ENCODE data around the gene RNU6-7.

RNU6-7 gene

DNA sequence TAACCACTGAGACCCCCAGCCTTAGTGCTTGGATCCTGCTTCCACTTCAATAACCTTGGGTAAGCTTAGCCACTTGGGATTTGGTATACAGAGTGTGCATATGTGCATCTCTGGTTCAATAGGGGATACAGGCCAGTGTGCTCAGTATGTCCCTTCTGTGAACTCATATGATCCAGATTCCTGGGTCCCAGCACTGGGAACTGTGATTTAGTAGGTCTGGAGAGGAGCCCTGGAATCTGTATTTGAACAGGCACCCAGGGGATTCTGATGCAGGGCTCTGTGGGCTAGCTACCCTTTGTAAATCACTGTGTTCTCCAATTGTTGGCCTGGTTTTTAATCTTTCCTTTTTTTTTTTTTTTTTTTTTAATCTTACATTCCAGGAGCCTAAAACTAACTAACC is 11.0 kb downstream of the RNU6-7 start:
- Histone ChIP-seq H3K36me3 (ENCODE audit: control insufficient read depth, insufficient read depth, low read length) (no peaks in the 10 kb centered on the region), H3K4me3 (replicated peaks; ENCODE audit: low read depth, low read length) (no peak overlapping the region), H3K27me3 (replicated peaks; ENCODE audit: control insufficient read depth, insufficient read depth, low read length) (no peaks in the 10 kb centered on the region)
- no peak for DNase-seq (ENCODE audit: extremely low read depth, insufficient read length)
- TF ChIP-seq, protein P1, sequence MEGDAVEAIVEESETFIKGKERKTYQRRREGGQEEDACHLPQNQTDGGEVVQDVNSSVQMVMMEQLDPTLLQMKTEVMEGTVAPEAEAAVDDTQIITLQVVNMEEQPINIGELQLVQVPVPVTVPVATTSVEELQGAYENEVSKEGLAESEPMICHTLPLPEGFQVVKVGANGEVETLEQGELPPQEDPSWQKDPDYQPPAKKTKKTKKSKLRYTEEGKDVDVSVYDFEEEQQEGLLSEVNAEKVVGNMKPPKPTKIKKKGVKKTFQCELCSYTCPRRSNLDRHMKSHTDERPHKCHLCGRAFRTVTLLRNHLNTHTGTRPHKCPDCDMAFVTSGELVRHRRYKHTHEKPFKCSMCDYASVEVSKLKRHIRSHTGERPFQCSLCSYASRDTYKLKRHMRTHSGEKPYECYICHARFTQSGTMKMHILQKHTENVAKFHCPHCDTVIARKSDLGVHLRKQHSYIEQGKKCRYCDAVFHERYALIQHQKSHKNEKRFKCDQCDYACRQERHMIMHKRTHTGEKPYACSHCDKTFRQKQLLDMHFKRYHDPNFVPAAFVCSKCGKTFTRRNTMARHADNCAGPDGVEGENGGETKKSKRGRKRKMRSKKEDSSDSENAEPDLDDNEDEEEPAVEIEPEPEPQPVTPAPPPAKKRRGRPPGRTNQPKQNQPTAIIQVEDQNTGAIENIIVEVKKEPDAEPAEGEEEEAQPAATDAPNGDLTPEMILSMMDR (IDR thresholded peaks at IDR 0.05; ENCODE audit: insufficient read depth, low read length, poor library complexity, severe bottlenecking), result no peak

DNA sequence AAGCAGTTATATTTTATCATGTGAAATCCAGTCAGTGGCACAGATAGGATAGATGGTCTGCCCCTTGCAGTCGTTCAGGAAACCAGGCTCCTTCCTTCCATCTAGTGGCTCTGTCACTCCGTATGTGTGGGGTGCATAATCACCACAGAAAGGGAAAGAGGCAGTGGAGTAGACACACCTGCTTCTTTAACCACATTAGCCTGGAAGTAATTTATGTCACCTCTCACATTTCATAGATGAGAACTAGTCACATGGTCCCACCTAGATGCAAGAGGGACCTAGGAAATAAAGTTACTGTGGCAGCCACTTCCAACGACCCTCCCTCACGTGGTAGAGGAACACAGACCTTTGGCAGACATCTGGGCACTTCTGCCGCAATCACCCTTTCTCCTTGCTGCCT is 15.5 kb downstream of the RNU6-7 start:
- Histone ChIP-seq H3K36me3 (ENCODE audit: control insufficient read depth, insufficient read depth, low read length) (no peaks in the 10 kb centered on the region), H3K27me3 (replicated peaks; ENCODE audit: control insufficient read depth, insufficient read depth, low read length) (no peaks in the 10 kb centered on the region), H3K4me3 (replicated peaks; ENCODE audit: low read depth, low read length) (no peak overlapping the region)
- TF ChIP-seq, protein P1 (IDR thresholded peaks at IDR 0.05; ENCODE audit: insufficient read depth, low read length, poor library complexity, severe bottlenecking), result no peak
- no peak for DNase-seq (ENCODE audit: extremely low read depth, insufficient read length)

DNA sequence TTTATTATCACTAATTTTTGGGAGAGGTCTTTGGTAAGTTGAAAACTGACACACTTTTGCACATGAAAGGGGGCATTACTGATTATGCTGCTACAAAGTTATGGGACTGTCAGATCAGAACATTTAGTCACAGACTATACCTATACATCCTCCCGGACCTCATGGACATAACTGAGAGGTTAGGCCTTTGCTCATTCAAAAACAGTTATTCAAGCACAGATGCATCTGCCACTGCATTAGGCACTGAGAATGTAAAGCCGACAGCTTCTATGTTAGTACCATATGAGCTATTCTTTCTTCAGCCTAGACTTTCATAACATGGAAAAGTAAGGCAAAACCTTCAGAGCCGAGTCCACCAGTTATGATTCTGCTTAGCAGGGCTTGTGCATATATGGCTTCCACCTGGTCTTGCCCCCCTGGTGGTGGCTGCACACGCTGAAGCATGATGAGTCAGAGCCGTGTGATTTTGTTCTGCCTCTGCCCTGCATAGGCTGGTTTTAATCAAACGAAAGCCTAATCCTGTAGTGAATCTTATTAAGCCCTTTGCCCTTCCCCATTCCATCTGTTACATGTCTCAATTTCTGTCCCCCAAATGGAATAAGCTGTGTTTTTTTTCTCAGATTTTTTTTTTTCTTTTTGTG is 23.0 kb downstream of the RNU6-7 start:
- TF ChIP-seq, protein P1 (IDR thresholded peaks at IDR 0.05; ENCODE audit: insufficient read depth, low read length, poor library complexity, severe bottlenecking), result peak; percentile 27
- no peaks in the 10 kb centered on the region for H3K27me3 ChIP-seq (replicated peaks; ENCODE audit: control insufficient read depth, insufficient read depth, low read length)
- no peak overlapping the region for H3K4me3 ChIP-seq (replicated peaks; ENCODE audit: low read depth, low read length)
- DNase-seq (ENCODE audit: extremely low read depth, insufficient read length), result no peak
- no peaks in the 10 kb centered on the region for H3K36me3 ChIP-seq (ENCODE audit: control insufficient read depth, insufficient read depth, low read length)

DNA sequence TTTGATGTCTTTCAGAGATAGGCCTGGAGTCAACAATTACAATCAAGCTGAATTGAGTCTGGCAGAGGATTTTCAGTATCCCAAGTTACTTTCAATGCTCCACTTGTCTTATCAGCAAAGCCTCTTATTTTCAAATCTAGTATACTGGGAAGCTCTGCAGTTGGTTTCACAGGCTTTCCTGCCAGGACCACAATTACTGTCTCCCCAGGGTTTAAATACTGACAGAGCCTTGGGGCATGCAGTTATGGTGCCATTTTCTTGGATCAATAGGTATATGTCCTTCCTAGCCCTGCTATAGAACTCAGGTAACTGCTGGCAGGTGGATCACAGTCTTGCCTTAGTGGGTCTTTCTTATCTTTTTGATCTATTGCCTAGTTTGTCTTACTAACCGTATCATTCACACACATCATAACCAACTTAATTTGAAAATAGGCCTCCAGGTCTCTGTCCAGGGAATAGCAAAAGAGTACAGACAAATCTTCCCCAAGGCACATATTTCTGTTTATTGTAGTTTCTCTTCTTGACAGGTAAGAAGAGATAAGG is 23.6 kb downstream of the RNU6-7 start:
- TF ChIP-seq, protein P1 (IDR thresholded peaks at IDR 0.05; ENCODE audit: insufficient read depth, low read length, poor library complexity, severe bottlenecking), result no peak
- Histone ChIP-seq H3K36me3 (ENCODE audit: control insufficient read depth, insufficient read depth, low read length) (no peaks in the 10 kb centered on the region), H3K27me3 (replicated peaks; ENCODE audit: control insufficient read depth, insufficient read depth, low read length) (no peaks in the 10 kb centered on the region), H3K4me3 (replicated peaks; ENCODE audit: low read depth, low read length) (no peak overlapping the region)
- no peak for DNase-seq (ENCODE audit: extremely low read depth, insufficient read length)

DNA sequence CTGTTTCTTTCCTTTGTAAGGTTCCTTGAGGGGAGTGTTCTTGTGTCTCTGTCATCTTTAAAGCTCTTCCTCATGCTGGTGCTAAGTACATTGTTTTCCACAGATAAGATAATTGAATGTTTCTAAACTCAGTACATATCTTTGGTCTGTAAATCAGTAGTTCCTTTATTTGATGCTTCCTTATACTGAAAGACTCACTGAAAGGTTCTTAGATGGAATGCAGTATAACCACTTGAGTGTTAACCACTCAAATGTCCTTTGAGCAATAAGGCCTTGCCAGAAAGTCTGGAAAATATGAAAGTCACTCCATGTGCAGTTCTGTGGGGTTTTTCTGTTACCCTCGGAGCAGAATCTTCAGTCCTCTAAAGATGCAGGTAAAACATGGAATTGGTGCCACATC is 24.2 kb downstream of the RNU6-7 start:
- no peak for DNase-seq (ENCODE audit: extremely low read depth, insufficient read length)
- Histone ChIP-seq H3K27me3 (replicated peaks; ENCODE audit: control insufficient read depth, insufficient read depth, low read length) (no peaks in the 10 kb centered on the region), H3K4me3 (replicated peaks; ENCODE audit: low read depth, low read length) (no peak overlapping the region), H3K36me3 (ENCODE audit: control insufficient read depth, insufficient read depth, low read length) (no peaks in the 10 kb centered on the region)
- TF ChIP-seq, protein P1 (IDR thresholded peaks at IDR 0.05; ENCODE audit: insufficient read depth, low read length, poor library complexity, severe bottlenecking), result no peak

Data from GM06990 (cell line).